ENCODE measurements around the gene ZFP30. TPM values are rescaled to one million over a fixed set of nuclear protein-coding genes. Genes with fewer than 3 reads are reported as not detected.

ZFP30 gene
- total and polyA plus RNA-seq, 10 of the 15 experiments (the other 5 are each of a cell fraction or from before 2014, with no cell fraction given), result 1.4 to 12.8 (median 5.7) TPM

GRCh38 chr19:37655689-37656371 is 565 bp upstream of the ZFP30 start (continued):
- no peak for TF ChIP-seq ZSCAN29 (IDR thresholded peaks at IDR 0.05)
- TF ChIP-seq BCLAF1 (IDR thresholded peaks at IDR 0.05), result no peak
- TF ChIP-seq NFXL1 (IDR thresholded peaks at IDR 0.05; ENCODE audit: borderline replicate concordance), result no peak
- TF ChIP-seq IRF5 (IDR thresholded peaks at IDR 0.05; ENCODE audit: borderline replicate concordance), result peak; percentile 37; the same call in 1 of the 2 replicates
- peak; percentile 90 for TF ChIP-seq KLF5 (IDR thresholded peaks at IDR 0.05; ENCODE audit: partially characterized antibody)
- TF ChIP-seq MAX (IDR thresholded peaks at IDR 0.05; ENCODE audit: low read depth, low read length), result peak; percentile 36; the same call in 1 of the 2 replicates
- TF ChIP-seq PML (IDR thresholded peaks at IDR 0.05; ENCODE audit: low read length), result no peak
- no peak for TF ChIP-seq REST (IDR thresholded peaks at IDR 0.05; ENCODE audit: low read depth, low read length)
- no peak for TF ChIP-seq JUNB (IDR thresholded peaks at IDR 0.05)
- TF ChIP-seq STAT1 (conservative IDR thresholded peaks at IDR 0.05), result no peak
- TF ChIP-seq RELB (IDR thresholded peaks at IDR 0.05; ENCODE audit: low read depth), result peak; percentile 47
- TF ChIP-seq ETV6 (conservative IDR thresholded peaks at IDR 0.05 in 1 of 2, IDR thresholded peaks at IDR 0.05 in 1 of 2; ENCODE audit: borderline replicate concordance in 1 of 2, low read depth in 1 of 2), result no peak
- TF ChIP-seq ELK1 (IDR thresholded peaks at IDR 0.05; ENCODE audit: low read depth, low read length), result peak; percentile 58; the same call in 1 of the 2 replicates
- TF ChIP-seq HDAC2 (IDR thresholded peaks at IDR 0.05), result no peak
- peak; percentile 67 for TF ChIP-seq SMAD5 (IDR thresholded peaks at IDR 0.05; ENCODE audit: low read depth)
- peak; percentile 75 for TF ChIP-seq MYC (IDR thresholded peaks at IDR 0.05; ENCODE audit: insufficient read depth, insufficient read length, insufficient replicate concordance, low read length, severe bottlenecking)
- TF ChIP-seq CBX5 (IDR thresholded peaks at IDR 0.05; ENCODE audit: low read depth), result peak; percentile 94
- TF ChIP-seq BCL11A (IDR thresholded peaks at IDR 0.05; ENCODE audit: low read depth, low read length), result no peak
- no peak for TF ChIP-seq SUZ12 (IDR thresholded peaks at IDR 0.05; ENCODE audit: unreplicated experiment)

All from GM12878 (cell line).